Neural progenitor cell (in vitro differentiated cells): ENCODE data around the gene GMPPB. TPM values are rescaled to one million over a fixed set of nuclear protein-coding genes. Genes with fewer than 3 reads are reported as not detected.
A peak's percentile ranks its signal among the peaks of the same experiment; 100 is the strongest.
"Not testable (repeated sequence)": the region's sequence is repeated elsewhere in the genome, so short reads cannot be mapped to it uniquely, and the experiment has no call there.

Experiments
- DNase-seq: peaks from one replicate; pipeline ENCODE4 v3.0.0-alpha.2; 2016; ENCODE audit warnings: low spot score
- H2AFZ ChIP-seq: fragments of 200-600 bp; sonication (generic); replicated peaks from 2 replicates; pipeline ENCODE4 v1.6.1; 2016; ENCODE audit warnings: antibody characterized with exemption
- H3F3A ChIP-seq: fragments of 200-600 bp; sonication (generic); 2 replicates; pipeline ENCODE4 v1.6.1; 2016; ENCODE audit warnings: antibody characterized with exemption, low read depth
- H3K27ac ChIP-seq: fragments of 200-600 bp; sonication (generic); 2 replicates; pipeline ENCODE4 v1.5.1; 2016; ENCODE audit warnings: mild to moderate bottlenecking
- H3K27me3 ChIP-seq: fragments of 200-600 bp; sonication (generic); 2 replicates; pipeline ENCODE4 v1.6.1; 2016; ENCODE audit warnings: mild to moderate bottlenecking, moderate library complexity
- H3K36me3 ChIP-seq: fragments of 200-600 bp; sonication (generic); 2 replicates; pipeline ENCODE4 v1.5.1; 2016
- H3K4me1 ChIP-seq: fragments of 200-600 bp; sonication (generic); 2 replicates; pipeline ENCODE4 v1.6.1; 2016; ENCODE audit warnings: mixed run types
- H3K4me2 ChIP-seq: fragments of 200-600 bp; sonication (generic); 2 replicates; pipeline ENCODE4 v1.6.1; 2016
- H3K4me3 ChIP-seq: fragments of 200-600 bp; sonication (generic); 2 replicates; pipeline ENCODE4 v1.5.1; 2016
- H3K79me2 ChIP-seq: fragments of 200-600 bp; sonication (generic); 2 replicates; pipeline ENCODE4 v1.6.1; 2016; ENCODE audit warnings: low read depth
- H3K9ac ChIP-seq: fragments of 200-600 bp; sonication (generic); 2 replicates; pipeline ENCODE4 v1.6.1; 2016
- H3K9me3 ChIP-seq: fragments of 200-600 bp; sonication (generic); 2 replicates; pipeline ENCODE4 v1.5.1; 2016; ENCODE audit warnings: low read depth
- H4K20me1 ChIP-seq: fragments of 200-600 bp; sonication (generic); 2 replicates; pipeline ENCODE4 v1.6.1; 2016; ENCODE audit warnings: low read depth
- H3K27ac Mint-ChIP-seq: 3 replicates; pipeline ENCODE4 v1.8.0; 2021; ENCODE audit warnings: mixed read lengths
- H3K27me3 Mint-ChIP-seq: 2 replicates; pipeline ENCODE4 v1.8.0; 2022; ENCODE audit warnings: low read depth, mild to moderate bottlenecking, inconsistent platforms, moderate library complexity, mixed read lengths; ENCODE audit not compliant: insufficient read depth
- H3K36me3 Mint-ChIP-seq: 3 replicates; pipeline ENCODE4 v1.8.0; 2021; ENCODE audit warnings: mixed read lengths
- H3K4me1 Mint-ChIP-seq: 3 replicates; pipeline ENCODE4 v1.8.0; 2021; ENCODE audit warnings: mixed read lengths
- H3K4me3 Mint-ChIP-seq: 3 replicates; pipeline ENCODE4 v1.8.0; 2021; ENCODE audit warnings: mild to moderate bottlenecking, moderate library complexity, mixed read lengths
- H3K9me3 Mint-ChIP-seq: 3 replicates; pipeline ENCODE4 v1.8.0; 2020; ENCODE audit warnings: mixed read lengths
- EZH2 ChIP-seq: fragments of 200-600 bp; sonication (generic); IDR thresholded peaks from 2 replicates; pipeline ENCODE4 v1.6.1; 2017; ENCODE audit warnings: antibody characterized with exemption, mild to moderate bottlenecking, moderate library complexity
- EZH2phosphoT487 ChIP-seq: fragments of 200-600 bp; sonication (generic); IDR thresholded peaks from 2 replicates; pipeline ENCODE4 v1.6.1; 2017; ENCODE audit warnings: antibody characterized with exemption
- total RNA-seq: library from RNA; depleted of rRNA; stranded (reverse); fragments of >200 nt; gene quantifications from 2 replicates; pipeline ENCODE4 v1.2.3, GENCODE V29; 2015; ENCODE audit warnings: low replicate concordance
- TF ChIP-seq, protein P1 (sequence below): fragments of 200-600 bp; sonication (generic); IDR thresholded peaks from 2 replicates; pipeline ENCODE4 v1.5.1; 2017; ENCODE audit warnings: antibody characterized with exemption, mild to moderate bottlenecking

The GMPPB gene
- total RNA-seq, 1 donor from 2014 or later, result 10.6 TPM

DNA sequence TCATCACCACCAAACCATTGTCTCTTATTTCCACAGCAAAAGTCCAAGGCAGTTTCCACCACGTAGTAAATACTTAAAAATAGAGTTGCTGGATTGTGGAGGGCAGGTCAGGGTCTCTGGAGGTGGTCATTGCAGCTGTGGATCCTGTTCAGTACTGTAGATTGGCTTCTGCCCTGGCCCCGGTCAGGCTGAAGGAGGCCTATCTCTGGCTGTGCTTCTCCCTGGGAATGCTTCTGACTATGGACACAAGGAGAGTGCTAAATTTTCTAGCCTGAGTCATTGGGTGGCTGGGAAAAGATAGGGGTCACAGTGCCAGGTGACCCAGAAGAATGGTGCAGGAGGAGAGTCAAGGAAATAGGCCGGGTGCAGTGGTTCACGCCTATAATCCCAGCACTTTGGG is 26.3 kb upstream of the GMPPB start:
- Histone ChIP-seq H4K20me1 (peaks cover 68% of the 10 kb centered on the region), H3K9me3 (no peaks in the 10 kb centered on the region), H3K27ac (no peak overlapping the region), H3K36me3 (peaks cover 6% of the 10 kb centered on the region), H3K4me3 (no peak overlapping the region), H3K27me3 (no peaks in the 10 kb centered on the region), H3F3A (no peaks in the 10 kb centered on the region), H3K4me1 (no peaks in the 10 kb centered on the region), H2AFZ (no peak overlapping the region), H3K9ac (no peak overlapping the region), H3K4me2 (no peak overlapping the region), H3K79me2 (peaks cover 98% of the 10 kb centered on the region)
- peaks cover 18% of the 10 kb centered on the region for H3K36me3 Mint-ChIP-seq
- H3K27me3 Mint-ChIP-seq, result no peaks in the 10 kb centered on the region
- TF ChIP-seq EZH2phosphoT487, result no peak
- TF ChIP-seq EZH2, result no peak
- TF ChIP-seq, protein P1, sequence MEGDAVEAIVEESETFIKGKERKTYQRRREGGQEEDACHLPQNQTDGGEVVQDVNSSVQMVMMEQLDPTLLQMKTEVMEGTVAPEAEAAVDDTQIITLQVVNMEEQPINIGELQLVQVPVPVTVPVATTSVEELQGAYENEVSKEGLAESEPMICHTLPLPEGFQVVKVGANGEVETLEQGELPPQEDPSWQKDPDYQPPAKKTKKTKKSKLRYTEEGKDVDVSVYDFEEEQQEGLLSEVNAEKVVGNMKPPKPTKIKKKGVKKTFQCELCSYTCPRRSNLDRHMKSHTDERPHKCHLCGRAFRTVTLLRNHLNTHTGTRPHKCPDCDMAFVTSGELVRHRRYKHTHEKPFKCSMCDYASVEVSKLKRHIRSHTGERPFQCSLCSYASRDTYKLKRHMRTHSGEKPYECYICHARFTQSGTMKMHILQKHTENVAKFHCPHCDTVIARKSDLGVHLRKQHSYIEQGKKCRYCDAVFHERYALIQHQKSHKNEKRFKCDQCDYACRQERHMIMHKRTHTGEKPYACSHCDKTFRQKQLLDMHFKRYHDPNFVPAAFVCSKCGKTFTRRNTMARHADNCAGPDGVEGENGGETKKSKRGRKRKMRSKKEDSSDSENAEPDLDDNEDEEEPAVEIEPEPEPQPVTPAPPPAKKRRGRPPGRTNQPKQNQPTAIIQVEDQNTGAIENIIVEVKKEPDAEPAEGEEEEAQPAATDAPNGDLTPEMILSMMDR, result no peak
- DNase-seq, result no peak
- H3K27ac Mint-ChIP-seq, result peak overlapping the region; percentile 75
- no peak overlapping the region for H3K4me3 Mint-ChIP-seq
- H3K4me1 Mint-ChIP-seq, result peaks cover 9% of the 10 kb centered on the region
- no peaks in the 10 kb centered on the region for H3K9me3 Mint-ChIP-seq

DNA sequence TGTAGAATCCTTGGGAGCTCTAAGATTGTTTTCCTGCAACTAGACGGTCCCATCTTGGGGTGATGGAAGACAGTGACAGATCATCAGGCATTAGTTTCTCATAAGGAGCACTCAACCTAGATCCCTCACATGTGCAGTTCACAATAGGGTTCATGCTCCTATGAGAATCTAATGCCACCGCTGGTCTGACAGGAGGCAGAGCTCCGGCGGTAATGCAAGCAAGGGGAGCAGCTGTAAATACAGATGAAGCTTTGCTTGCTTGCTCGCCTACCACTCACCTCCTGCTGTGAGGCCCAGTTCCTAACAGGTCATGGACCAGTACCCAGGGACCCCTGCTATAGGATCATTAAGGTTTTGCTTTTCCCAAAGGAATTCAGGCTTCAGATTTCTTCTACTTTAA is 25.1 kb upstream of the GMPPB start:
- H3K9me3 ChIP-seq, H3K27me3 Mint-ChIP-seq, H3K36me3 ChIP-seq, H3K4me1 ChIP-seq, H3K27ac Mint-ChIP-seq, H3K27ac ChIP-seq, H2AFZ ChIP-seq, H3K4me3 Mint-ChIP-seq, H3K4me1 Mint-ChIP-seq, H3K9me3 Mint-ChIP-seq, H3K27me3 ChIP-seq, DNase-seq, H3F3A ChIP-seq, H3K4me2 ChIP-seq, H3K4me3 ChIP-seq: not testable (repeated sequence)
- Histone ChIP-seq H3K79me2 (peaks cover 94% of the 10 kb centered on the region), H3K9ac (peak overlapping the region; percentile 20), H4K20me1 (peaks cover 63% of the 10 kb centered on the region)
- H3K36me3 Mint-ChIP-seq, result peaks cover 20% of the 10 kb centered on the region

DNA sequence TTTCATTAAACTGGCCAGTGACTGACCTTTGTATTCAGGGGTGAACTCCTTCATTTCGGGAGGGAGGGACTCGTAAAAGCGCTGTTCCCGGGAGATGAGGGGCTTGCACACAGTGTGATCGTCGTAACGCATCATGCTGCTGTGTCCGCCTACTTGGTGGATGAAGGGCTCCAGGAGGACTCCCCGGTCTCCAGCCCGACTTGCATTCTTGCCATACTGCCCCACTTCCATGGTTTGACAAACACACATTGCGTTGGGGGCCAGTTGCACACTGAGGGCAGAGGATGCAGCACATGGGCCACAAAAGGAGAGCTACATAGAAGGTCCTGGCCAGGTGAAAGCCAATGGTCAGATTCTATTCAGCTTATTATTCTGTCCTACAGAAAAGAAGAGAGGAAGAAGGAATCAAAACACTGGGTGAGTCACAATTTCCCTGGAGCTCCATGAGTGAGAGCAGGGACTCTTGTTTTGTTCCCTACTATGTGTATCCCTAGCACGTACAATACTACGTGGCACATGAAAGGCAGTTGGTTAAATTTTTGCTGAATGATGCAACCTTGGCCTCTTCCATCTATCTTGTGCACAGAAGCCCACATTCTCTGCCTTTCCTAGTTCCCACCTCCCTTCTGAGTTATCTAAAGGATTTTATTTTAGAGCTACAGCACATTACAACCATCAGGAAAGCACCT is 24.2 kb upstream of the GMPPB start:
- Histone ChIP-seq H3K9me3 (no peaks in the 10 kb centered on the region), H3K9ac (no peak overlapping the region), H3K4me1 (no peaks in the 10 kb centered on the region), H3K27me3 (no peaks in the 10 kb centered on the region), H3K36me3 (peaks cover 6% of the 10 kb centered on the region), H3K79me2 (peaks cover 85% of the 10 kb centered on the region), H4K20me1 (peaks cover 60% of the 10 kb centered on the region), H2AFZ (no peak overlapping the region), H3K4me2 (no peak overlapping the region), H3K27ac (no peak overlapping the region), H3F3A (no peaks in the 10 kb centered on the region), H3K4me3 (no peak overlapping the region)
- Mint-ChIP-seq H3K36me3 (peaks cover 19% of the 10 kb centered on the region), H3K9me3 (no peaks in the 10 kb centered on the region), H3K27me3 (no peaks in the 10 kb centered on the region), H3K27ac (no peak overlapping the region), H3K4me1 (peaks cover 9% of the 10 kb centered on the region), H3K4me3 (no peak overlapping the region)
- DNase-seq, result no peak
- TF ChIP-seq, protein P1, result no peak
- no peak for TF ChIP-seq EZH2phosphoT487
- no peak for TF ChIP-seq EZH2

DNA sequence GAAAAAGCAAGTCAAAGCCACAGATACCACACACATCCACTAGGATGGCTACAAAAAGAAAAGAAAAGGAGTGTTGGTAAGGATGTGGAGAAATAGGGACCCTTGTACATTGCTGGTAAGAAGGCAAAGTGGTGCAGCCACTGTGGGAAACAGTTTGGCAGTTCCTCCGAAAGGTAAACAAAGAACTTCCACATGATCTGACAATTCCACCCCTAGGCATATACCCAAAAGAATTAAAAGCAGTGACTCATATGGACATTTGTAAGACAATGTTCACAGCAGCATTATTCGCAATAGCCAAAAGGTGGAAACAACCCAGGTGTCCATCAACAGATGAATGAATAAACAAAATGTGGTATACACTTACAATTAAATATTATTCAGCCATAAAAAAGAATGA is 22.2 kb upstream of the GMPPB start:
- H3K4me1 ChIP-seq, result no peaks in the 10 kb centered on the region
- H3K27me3 ChIP-seq, result no peaks in the 10 kb centered on the region
- H3K36me3 Mint-ChIP-seq, result peaks cover 19% of the 10 kb centered on the region
- H3K27ac ChIP-seq, result no peak overlapping the region
- no peak overlapping the region for H3K4me3 ChIP-seq
- no peak overlapping the region for H3K4me2 ChIP-seq
- no peak for DNase-seq
- TF ChIP-seq EZH2 (no peak), EZH2phosphoT487 (no peak)
- TF ChIP-seq, protein P1, result no peak
- no peaks in the 10 kb centered on the region for H3K27me3 Mint-ChIP-seq
- H3K27ac Mint-ChIP-seq, result no peak overlapping the region
- no peak overlapping the region for H3K4me3 Mint-ChIP-seq
- peaks cover 72% of the 10 kb centered on the region for H3K79me2 ChIP-seq
- peaks cover 5% of the 10 kb centered on the region for H3F3A ChIP-seq
- H3K9me3 Mint-ChIP-seq, result no peaks in the 10 kb centered on the region
- H3K9me3 ChIP-seq, result no peaks in the 10 kb centered on the region
- no peak overlapping the region for H2AFZ ChIP-seq
- H3K4me1 Mint-ChIP-seq, result peaks cover 9% of the 10 kb centered on the region
- H3K36me3 ChIP-seq, result peaks cover 6% of the 10 kb centered on the region
- no peak overlapping the region for H3K9ac ChIP-seq
- H4K20me1 ChIP-seq, result peaks cover 70% of the 10 kb centered on the region
